Vagina (tissue), 2 donors: ENCODE results near the gene GPR173. TPM values are rescaled to one million over a fixed set of nuclear protein-coding genes. Genes with fewer than 3 reads are reported as not detected.

ENCODE experiments used
- DNase-seq, 2 donors: peaks; one replicate each; pipeline ENCODE4 v3.0.0-alpha.2; 2017; ENCODE audit errors: extremely low spot score in 2 of 2
- H3K27ac ChIP-seq: fragments of 200-600 bp; sonication (generic); one replicate; pipeline ENCODE4 v1.5.1; 2019
- H3K27me3 ChIP-seq: fragments of 200-600 bp; sonication (generic); one replicate; pipeline ENCODE4 v1.5.1; 2019
- H3K36me3 ChIP-seq, 2 donors: fragments of 200-600 bp; sonication (generic); one replicate each; pipeline ENCODE4 v1.5.1; 2017 to 2019
- H3K4me1 ChIP-seq: fragments of 200-600 bp; sonication (generic); one replicate; pipeline ENCODE4 v1.5.1; 2019
- H3K4me3 ChIP-seq, 2 donors: fragments of 200-600 bp; sonication (generic); 1 replicate in 1 of 2; 2 replicates in 1 of 2; pipeline ENCODE4 v1.5.1; 2016 to 2019
- H3K9me3 ChIP-seq: fragments of 200-600 bp; sonication (generic); one replicate; pipeline ENCODE4 v1.5.1; 2019
- CTCF ChIP-seq, 3 experiments: fragments of 450-650 bp in 2 of 3; fragments of 200-600 bp in 1 of 3; sonication (generic) in 1 of 3; IDR thresholded peaks; one replicate each; pipeline ENCODE4 v1.5.1; 2017 to 2019; ENCODE audit warnings: antibody characterized with exemption in 3 of 3, mild to moderate bottlenecking in 2 of 3, moderate library complexity in 2 of 3
- POLR2A ChIP-seq, 2 donors: fragments of 450-650 bp; IDR thresholded peaks; one replicate each; pipeline ENCODE4 v1.6.1; 2017; ENCODE audit warnings: antibody characterized with exemption in 2 of 2, mild to moderate bottlenecking in 2 of 2, moderate library complexity in 2 of 2
- POLR2AphosphoS5 ChIP-seq, 2 donors: sonication (generic); formaldehyde crosslinking; IDR thresholded peaks; one replicate each; pipeline ENCODE4 v1.9.0; 2017; ENCODE audit warnings: antibody characterized with exemption in 2 of 2, mild to moderate bottlenecking in 2 of 2, low read depth in 1 of 2; ENCODE audit not compliant: insufficient read depth in 1 of 2
- intact Hi-C: fragments of 100-400 bp; cut with DNase I; formaldehyde crosslinking; loops from one replicate; pipeline ENCODE4 v1.15.1; 2023
- total RNA-seq: library from RNA; depleted of rRNA; stranded (reverse); fragments of >200 nt; gene quantifications from one replicate; pipeline ENCODE4 v1.2.3, GENCODE V29; 2016

The GPR173 gene
- total RNA-seq, 1 donor from 2014 or later = 2.2 TPM

- no peaks in the 10 kb centered on the region for H3K4me1 ChIP-seq
- no peak for DNase-seq
- no peak overlapping the region for H3K4me3 ChIP-seq
- H3K36me3 ChIP-seq = no peaks in the 10 kb centered on the region
- no peak overlapping the region for H3K27ac ChIP-seq
- no peaks in the 10 kb centered on the region for H3K9me3 ChIP-seq
- TF ChIP-seq POLR2AphosphoS5 (IDR thresholded peaks at IDR 0.05; ENCODE audit: insufficient read depth in 1 of 2, low read depth in 1 of 2) = no peak
- no peak for TF ChIP-seq CTCF (IDR thresholded peaks at IDR 0.05)
- no peak for TF ChIP-seq POLR2A (IDR thresholded peaks at IDR 0.05)
- intact Hi-C loops = no loop called here
- no peaks in the 10 kb centered on the region for H3K27me3 ChIP-seq
Measured at GRCh38 chrX:53018627-53019026, 30.0 kb upstream of the GPR173 start.

- Histone ChIP-seq H3K27ac (no peak overlapping the region), H3K36me3 (no peaks in the 10 kb centered on the region), H3K4me3 (no peak overlapping the region), H3K9me3 (no peaks in the 10 kb centered on the region), H3K27me3 (no peaks in the 10 kb centered on the region), H3K4me1 (no peaks in the 10 kb centered on the region)
- DNase-seq = no peak
- TF ChIP-seq POLR2AphosphoS5 (IDR thresholded peaks at IDR 0.05; ENCODE audit: insufficient read depth in 1 of 2, low read depth in 1 of 2) (no peak), POLR2A (IDR thresholded peaks at IDR 0.05) (no peak), CTCF (IDR thresholded peaks at IDR 0.05) (no peak)
- intact Hi-C loops = no loop called here
Measured at GRCh38 chrX:53022381-53022780, 26.2 kb upstream of the GPR173 start.

- no peaks in the 10 kb centered on the region for H3K4me1 ChIP-seq
- H3K9me3 ChIP-seq = no peaks in the 10 kb centered on the region
- H3K27me3 ChIP-seq = no peaks in the 10 kb centered on the region
- no peak overlapping the region for H3K27ac ChIP-seq
- no peaks in the 10 kb centered on the region for H3K36me3 ChIP-seq
- H3K4me3 ChIP-seq = no peak overlapping the region
- TF ChIP-seq POLR2AphosphoS5 (IDR thresholded peaks at IDR 0.05; ENCODE audit: insufficient read depth in 1 of 2, low read depth in 1 of 2) (no peak), CTCF (IDR thresholded peaks at IDR 0.05) (no peak), POLR2A (IDR thresholded peaks at IDR 0.05) (no peak)
- intact Hi-C loops = no loop called here
- DNase-seq = no peak
Measured at GRCh38 chrX:53028678-53029077, 19.9 kb upstream of the GPR173 start.

- no peak for TF ChIP-seq POLR2AphosphoS5 (IDR thresholded peaks at IDR 0.05; ENCODE audit: insufficient read depth in 1 of 2, low read depth in 1 of 2)
- no peak for TF ChIP-seq POLR2A (IDR thresholded peaks at IDR 0.05)
- no peak for TF ChIP-seq CTCF (IDR thresholded peaks at IDR 0.05)
- intact Hi-C loops = no loop called here
- no peak for DNase-seq
Measured at GRCh38 chrX:53031380-53031779, 17.2 kb upstream of the GPR173 start.

GRCh38 chrX:53036149-53036548 lies 12.4 kb upstream of the GPR173 start:
- DNase-seq = no peak
- Histone ChIP-seq H3K9me3 (no peaks in the 10 kb centered on the region), H3K27me3 (no peaks in the 10 kb centered on the region), H3K36me3 (no peaks in the 10 kb centered on the region), H3K4me1 (no peaks in the 10 kb centered on the region), H3K4me3 (no peak overlapping the region), H3K27ac (no peak overlapping the region)
- intact Hi-C loops = no loop called here
- TF ChIP-seq POLR2AphosphoS5 (IDR thresholded peaks at IDR 0.05; ENCODE audit: insufficient read depth in 1 of 2, low read depth in 1 of 2) = no peak
- TF ChIP-seq CTCF (IDR thresholded peaks at IDR 0.05) = no peak
- no peak for TF ChIP-seq POLR2A (IDR thresholded peaks at IDR 0.05)

More at GRCh38 chrX:53031380-53031779, 17.2 kb upstream of the GPR173 start:
- H3K36me3 ChIP-seq = no peaks in the 10 kb centered on the region
- H3K27ac ChIP-seq = no peak overlapping the region
- H3K27me3 ChIP-seq = no peaks in the 10 kb centered on the region
- no peak overlapping the region for H3K4me3 ChIP-seq
- H3K9me3 ChIP-seq = no peaks in the 10 kb centered on the region
- no peaks in the 10 kb centered on the region for H3K4me1 ChIP-seq
